Esophagus squamous epithelium (tissue), 5 donors: Measurements from ENCODE around the gene GBX1. TPM values are rescaled to one million over a fixed set of nuclear protein-coding genes. Genes with fewer than 3 reads are reported as not detected.

ENCODE experiments used
- DNase-seq: peaks from one replicate; lab custom pipeline; 2025; lab: John Stamatoyannopoulos, UW
- H3K27ac ChIP-seq, 4 donors: fragments of 200-600 bp; sonication (generic); one replicate each; pipeline ENCODE4 v1.5.1; 2016 to 2019; ENCODE audit warnings: mild to moderate bottlenecking in 1 of 4
- H3K27me3 ChIP-seq, 4 donors: fragments of 200-600 bp; sonication (generic); 1 replicate in 3 of 4; 2 replicates in 1 of 4; pipeline versions ENCODE4 v1.5.1 to v1.6.0; 2017 to 2021; ENCODE audit warnings: antibody characterized with exemption in 1 of 4
- H3K36me3 ChIP-seq, 3 donors: fragments of 200-600 bp; sonication (generic); one replicate each; pipeline ENCODE4 v1.5.1; 2016 to 2019
- H3K4me1 ChIP-seq, 3 donors: fragments of 200-600 bp; sonication (generic); one replicate each; pipeline ENCODE4 v1.5.1; 2017 to 2019
- H3K4me3 ChIP-seq, 4 donors: fragments of 200-600 bp; sonication (generic); 1 replicate in 3 of 4; 2 replicates in 1 of 4; pipeline ENCODE4 v1.5.1; 2016 to 2019; ENCODE audit warnings: mild to moderate bottlenecking in 2 of 4, moderate library complexity in 1 of 4
- H3K9me3 ChIP-seq, 3 donors: fragments of 200-600 bp; sonication (generic); one replicate each; pipeline ENCODE4 v1.5.1; 2016 to 2019
- CTCF ChIP-seq, 6 experiments: fragments of 450-650 bp in 4 of 6; fragments of 200-600 bp in 2 of 6; sonication (generic) in 2 of 6; IDR thresholded peaks; one replicate each; pipeline ENCODE4 v1.5.1; 2016 to 2019; ENCODE audit warnings: antibody characterized with exemption in 6 of 6, mild to moderate bottlenecking in 4 of 6, moderate library complexity in 4 of 6
- POLR2A ChIP-seq, 4 donors: fragments of 450-650 bp; IDR thresholded peaks; one replicate each; pipeline ENCODE4 v1.6.1; 2017; ENCODE audit warnings: antibody characterized with exemption in 4 of 4, mild to moderate bottlenecking in 4 of 4, moderate library complexity in 3 of 4
- whole genome bisulfite sequencing, 2 donors: methylation state at CpG; one replicate each; pipeline ENCODE4 v1.1.5; 2018; 5-methylcytosine and 5-hydroxymethylcytosine counted together
- intact Hi-C: fragments of 100-400 bp; cut with DNase I; formaldehyde crosslinking; loops from one replicate; pipeline ENCODE4 v1.15.0; 2022
- total RNA-seq, 4 donors: library from RNA; depleted of rRNA; stranded (reverse); fragments of >200 nt; gene quantifications; one replicate each; pipeline ENCODE4 v1.1.0, GENCODE V29; 2016
- donor health status: DM: yes; HTN: yes; CAD: no.

The GBX1 gene
- total RNA-seq, 4 donors from 2014 or later: not detected

- no peak for DNase-seq
- Histone ChIP-seq H3K27me3 (peaks cover 0 to 95% (median 0%) of the 10 kb centered on the region in 4 donors), H3K36me3 (no peaks in the 10 kb centered on the region), H3K27ac (no peak overlapping the region), H3K4me1 (no peaks in the 10 kb centered on the region), H3K9me3 (no peaks in the 10 kb centered on the region), H3K4me3 (no peak overlapping the region)
- 47 to 57% methylated on average over 5 to 6 of the region's 6 CpGs for WGBS, 2 donors
- intact Hi-C loops: no loop called here
- TF ChIP-seq CTCF (IDR thresholded peaks at IDR 0.05): no peak
- TF ChIP-seq POLR2A (IDR thresholded peaks at IDR 0.05): no peak
These were observed 14.6 kb downstream of the GBX1 start for GRCh38 chr7:151152643-151153513.

GRCh38 chr7:151150388-151150787, 17.1 kb downstream of the GBX1 start:
- WGBS, 2 donors: 62 to 75% methylated on average over 3 of the region's 3 CpGs
- no peak for DNase-seq

GRCh38 chr7:151148319-151149259, 18.9 kb downstream of the GBX1 start:
- intact Hi-C loops: no loop called here
- WGBS, 2 donors: 56 to 80% methylated on average over 8 to 18 of the region's 22 CpGs
- no peak for TF ChIP-seq CTCF (IDR thresholded peaks at IDR 0.05)
- H3K4me3 ChIP-seq: no peak overlapping the region
- no peak overlapping the region for H3K27ac ChIP-seq
- H3K36me3 ChIP-seq: peaks cover 4 to 19% (median 8%) of the 10 kb centered on the region in 3 donors
- peaks cover 0 to 9% (median 0%) of the 10 kb centered on the region in 3 donors for H3K4me1 ChIP-seq
- no peak for DNase-seq
- H3K9me3 ChIP-seq: no peaks in the 10 kb centered on the region
- H3K27me3 ChIP-seq: peaks cover 0 to 56% (median 0%) of the 10 kb centered on the region in 4 donors

More at GRCh38 chr7:151150388-151150787, 17.1 kb downstream of the GBX1 start:
- H3K4me1 ChIP-seq: no peaks in the 10 kb centered on the region
- no peaks in the 10 kb centered on the region for H3K9me3 ChIP-seq
- peaks cover 0 to 72% (median 0%) of the 10 kb centered on the region in 4 donors for H3K27me3 ChIP-seq
- TF ChIP-seq CTCF (IDR thresholded peaks at IDR 0.05): no peak
- no peak for TF ChIP-seq POLR2A (IDR thresholded peaks at IDR 0.05)
- peaks cover 0 to 1% (median 0%) of the 10 kb centered on the region in 3 donors for H3K36me3 ChIP-seq
- no peak overlapping the region for H3K4me3 ChIP-seq
- no peak overlapping the region for H3K27ac ChIP-seq
- intact Hi-C loops: no loop called here

GRCh38 chr7:151146761-151147160, 20.7 kb downstream of the GBX1 start:
- Histone ChIP-seq H3K4me1 (peaks cover 0 to 9% (median 0%) of the 10 kb centered on the region in 3 donors), H3K9me3 (no peaks in the 10 kb centered on the region), H3K36me3 (peaks cover 18 to 37% (median 22%) of the 10 kb centered on the region in 3 donors), H3K4me3 (no peak overlapping the region), H3K27me3 (peaks cover 0 to 38% (median 0%) of the 10 kb centered on the region in 4 donors), H3K27ac (no peak overlapping the region)
- no peak for DNase-seq
- 68 to 69% methylated on average over 3 of the region's 3 CpGs for WGBS, 2 donors
- intact Hi-C loops: no loop called here
- TF ChIP-seq POLR2A (IDR thresholded peaks at IDR 0.05): no peak
- TF ChIP-seq CTCF (IDR thresholded peaks at IDR 0.05): no peak
